Measurements from ENCODE around the gene ANGPTL5. TPM values are rescaled to one million over a fixed set of nuclear protein-coding genes. Genes with fewer than 3 reads are reported as not detected.

ANGPTL5 gene
- total RNA-seq, 4 donors from 2014 or later: 1.1 TPM; not detected in 3

DNA sequence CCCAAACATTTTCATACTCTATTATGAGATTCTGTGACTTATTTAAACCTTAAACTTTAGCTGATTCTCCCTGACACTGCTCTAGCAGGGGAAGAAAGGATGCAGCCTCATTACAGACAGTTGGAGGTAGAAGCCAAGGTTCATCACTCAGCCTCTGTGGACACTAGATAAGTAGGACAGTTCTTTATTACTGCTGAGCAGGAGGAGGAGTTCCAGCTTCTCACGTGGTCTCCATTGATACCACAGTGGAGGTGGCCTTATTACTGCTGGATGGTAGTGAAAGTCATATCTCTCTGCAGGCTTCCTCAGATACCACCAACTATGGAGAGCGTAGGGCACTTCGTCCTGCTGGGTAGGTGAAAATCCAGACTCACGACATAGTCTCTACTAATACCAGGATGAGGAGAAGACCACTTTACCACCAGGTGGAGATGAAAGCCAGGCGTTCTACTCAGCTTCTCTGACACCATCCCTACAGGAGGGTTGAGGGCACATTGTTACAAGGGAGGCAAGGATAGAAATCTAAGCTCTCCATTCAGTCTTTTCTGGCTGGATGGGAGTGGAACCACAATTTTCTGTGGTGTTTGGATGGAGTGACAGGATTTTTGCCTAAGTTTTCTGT lies 13.1 kb upstream of the ANGPTL5 start:
- DNase-seq: no peak
- Histone ChIP-seq H3K4me1 (no peaks in the 10 kb centered on the region), H3K4me3 (no peak overlapping the region), H3K27me3 (no peaks in the 10 kb centered on the region), H3K27ac (no peak overlapping the region), H3K9me3 (no peaks in the 10 kb centered on the region), H3K36me3 (no peaks in the 10 kb centered on the region)
- TF ChIP-seq, protein P1, sequence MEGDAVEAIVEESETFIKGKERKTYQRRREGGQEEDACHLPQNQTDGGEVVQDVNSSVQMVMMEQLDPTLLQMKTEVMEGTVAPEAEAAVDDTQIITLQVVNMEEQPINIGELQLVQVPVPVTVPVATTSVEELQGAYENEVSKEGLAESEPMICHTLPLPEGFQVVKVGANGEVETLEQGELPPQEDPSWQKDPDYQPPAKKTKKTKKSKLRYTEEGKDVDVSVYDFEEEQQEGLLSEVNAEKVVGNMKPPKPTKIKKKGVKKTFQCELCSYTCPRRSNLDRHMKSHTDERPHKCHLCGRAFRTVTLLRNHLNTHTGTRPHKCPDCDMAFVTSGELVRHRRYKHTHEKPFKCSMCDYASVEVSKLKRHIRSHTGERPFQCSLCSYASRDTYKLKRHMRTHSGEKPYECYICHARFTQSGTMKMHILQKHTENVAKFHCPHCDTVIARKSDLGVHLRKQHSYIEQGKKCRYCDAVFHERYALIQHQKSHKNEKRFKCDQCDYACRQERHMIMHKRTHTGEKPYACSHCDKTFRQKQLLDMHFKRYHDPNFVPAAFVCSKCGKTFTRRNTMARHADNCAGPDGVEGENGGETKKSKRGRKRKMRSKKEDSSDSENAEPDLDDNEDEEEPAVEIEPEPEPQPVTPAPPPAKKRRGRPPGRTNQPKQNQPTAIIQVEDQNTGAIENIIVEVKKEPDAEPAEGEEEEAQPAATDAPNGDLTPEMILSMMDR (IDR thresholded peaks at IDR 0.05 in 4 of 5, conservative IDR thresholded peaks at IDR 0.05 in 1 of 5): no peak
- no peak for TF ChIP-seq POLR2A (IDR thresholded peaks at IDR 0.05)
- in situ Hi-C loops (cut with MboI; ENCODE audit: low sequenced_read_pairs in 4 of 4) (no loop called here), intact Hi-C loops (cut with DNase I; ENCODE audit: low total_unique reads) (no loop called here)
- no peak for ATAC-seq

DNA sequence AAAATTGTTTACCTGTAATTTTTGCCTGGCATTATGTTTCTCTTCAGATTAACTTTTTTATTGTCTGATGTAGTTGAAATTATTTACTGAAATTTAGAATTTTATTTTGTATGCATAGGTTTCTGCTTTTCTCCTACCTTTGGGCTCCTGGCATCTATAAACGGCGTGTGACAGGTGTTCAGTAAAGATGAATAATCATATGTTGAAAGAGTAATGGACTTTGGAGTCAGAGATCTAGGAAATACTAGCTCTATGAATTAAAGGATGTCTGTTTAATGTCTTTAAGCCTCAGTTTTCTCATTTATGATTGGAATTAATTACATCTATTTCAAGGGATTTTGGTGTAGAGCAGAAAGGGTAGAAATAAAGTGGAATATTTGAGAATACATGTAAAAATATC lies 7.2 kb upstream of the ANGPTL5 start:
- intact Hi-C loops (cut with DNase I; ENCODE audit: low total_unique reads) (no loop called here), in situ Hi-C loops (cut with MboI; ENCODE audit: low sequenced_read_pairs in 4 of 4) (no loop called here)
- TF ChIP-seq, protein P1 (IDR thresholded peaks at IDR 0.05 in 4 of 5, conservative IDR thresholded peaks at IDR 0.05 in 1 of 5): no peak

DNA sequence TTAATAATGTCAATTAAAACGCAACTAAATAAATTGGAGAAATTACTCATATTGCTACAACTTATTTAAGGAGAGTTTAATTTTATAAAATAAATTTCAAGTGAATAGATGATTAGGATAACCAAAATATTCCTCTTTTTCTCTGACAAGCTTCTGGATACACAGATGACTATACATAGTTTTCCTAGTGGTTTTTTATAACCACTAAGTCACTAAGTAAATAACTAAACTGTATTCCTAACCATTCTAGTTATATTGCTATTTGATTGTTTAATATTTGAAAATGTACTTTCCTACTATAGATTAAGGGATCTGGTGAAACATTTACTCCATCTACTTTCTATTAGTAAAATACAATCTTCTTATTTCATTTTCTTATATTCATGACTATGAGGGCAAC lies 4.7 kb upstream of the ANGPTL5 start:
- ATAC-seq (no peak), DNase-seq (no peak)
- Histone ChIP-seq H3K4me3 (no peak overlapping the region), H3K27me3 (no peaks in the 10 kb centered on the region), H3K4me1 (no peaks in the 10 kb centered on the region), H3K36me3 (no peaks in the 10 kb centered on the region), H3K9me3 (no peaks in the 10 kb centered on the region), H3K27ac (no peak overlapping the region)
- in situ Hi-C loops (cut with MboI; ENCODE audit: low sequenced_read_pairs in 4 of 4): no loop called here
- TF ChIP-seq, protein P1 (IDR thresholded peaks at IDR 0.05 in 4 of 5, conservative IDR thresholded peaks at IDR 0.05 in 1 of 5): no peak
- TF ChIP-seq POLR2A (IDR thresholded peaks at IDR 0.05): no peak
- intact Hi-C loops (cut with DNase I; ENCODE audit: low total_unique reads): no loop called here

More for the DNA sequence above, 7.2 kb upstream of the ANGPTL5 start:
- no peak overlapping the region for H3K4me3 ChIP-seq
- no peaks in the 10 kb centered on the region for H3K36me3 ChIP-seq
- ATAC-seq: no peak
- H3K27ac ChIP-seq: no peak overlapping the region
- H3K9me3 ChIP-seq: no peaks in the 10 kb centered on the region
- no peak for DNase-seq
- H3K4me1 ChIP-seq: no peaks in the 10 kb centered on the region
- H3K27me3 ChIP-seq: no peaks in the 10 kb centered on the region

DNA sequence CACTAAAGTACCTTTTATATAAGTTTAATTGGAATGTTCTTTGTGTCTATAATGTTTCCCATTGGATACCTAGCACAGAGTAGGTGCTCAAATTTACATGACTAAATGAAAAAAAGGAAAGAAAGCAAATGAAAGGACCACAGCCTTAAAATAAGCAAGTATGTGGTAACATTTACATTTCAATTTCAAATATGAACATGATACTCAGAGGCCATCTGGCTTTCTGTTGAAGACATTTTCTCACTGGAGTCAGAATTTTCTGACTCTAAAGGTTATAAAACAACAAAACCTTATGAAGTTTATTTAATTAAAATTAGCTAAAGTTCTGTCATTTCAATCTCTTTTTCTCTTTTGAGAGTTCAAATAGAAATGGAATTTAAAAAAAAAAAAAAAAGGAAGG lies 904 bp upstream of the ANGPTL5 start:
- Histone ChIP-seq H3K9me3 (no peaks in the 10 kb centered on the region), H3K36me3 (no peaks in the 10 kb centered on the region), H3K4me1 (peaks cover 0 to 10% of the 10 kb centered on the region in 2 donors), H3K27me3 (no peaks in the 10 kb centered on the region), H3K4me3 (no peak overlapping the region), H3K27ac (no peak overlapping the region)
- DNase-seq (no peak), ATAC-seq (no peak)
- intact Hi-C loops (cut with DNase I; ENCODE audit: low total_unique reads): loop anchor here (10.0 kb wide), 1 partner anchor 198 kb away; the partner anchor contains the start of gene YAP1
- TF ChIP-seq, protein P1 (IDR thresholded peaks at IDR 0.05 in 4 of 5, conservative IDR thresholded peaks at IDR 0.05 in 1 of 5): no peak
- TF ChIP-seq POLR2A (IDR thresholded peaks at IDR 0.05): no peak
- in situ Hi-C loops (cut with MboI; ENCODE audit: low sequenced_read_pairs in 4 of 4): no loop called here
